SU-DHL-6 (cell line): ENCODE data around the gene MAT2A.

Experiments used
- H2AFZ ChIP-seq: fragments of 200-600 bp; sonication (generic); 2 replicates; pipeline ENCODE4 v1.6.1; 2014; ENCODE audit warnings: low read depth, mild to moderate bottlenecking, moderate library complexity, mixed read lengths, antibody characterized with exemption, low read length; ENCODE audit not compliant: severe bottlenecking
- H3F3A ChIP-seq: fragments of 200-600 bp; shearing (Covaris generic); 2 replicates; pipeline ENCODE4 v1.6.0; 2016; ENCODE audit warnings: antibody characterized with exemption, mild to moderate bottlenecking; ENCODE audit not compliant: insufficient read depth
- H3K27ac ChIP-seq: fragments of 200-600 bp; sonication (generic); 2 replicates; pipeline ENCODE4 v1.5.1; 2016; ENCODE audit warnings: low read depth, mild to moderate bottlenecking, low read length, moderate library complexity, mixed read lengths
- H3K27me3 ChIP-seq: fragments of 200-600 bp; sonication (generic), shearing (Covaris generic); 2 replicates; pipeline ENCODE4 v1.6.0; 2014; ENCODE audit warnings: mild to moderate bottlenecking, low read length
- H3K36me3 ChIP-seq: fragments of 200-600 bp; sonication (generic); 2 replicates; pipeline ENCODE4 v1.6.1; 2014; ENCODE audit warnings: mild to moderate bottlenecking, low read length, mixed read lengths
- H3K4me2 ChIP-seq: fragments of 300-600, 200-600 bp; shearing (Covaris generic), sonication (generic); 2 replicates; pipeline ENCODE4 v1.6.0; 2014; ENCODE audit warnings: low read length, low read depth, mild to moderate bottlenecking; ENCODE audit not compliant: poor library complexity, severe bottlenecking
- H3K4me3 ChIP-seq: fragments of 200-600 bp; sonication (generic); 2 replicates; pipeline ENCODE4 v1.5.1; 2014; ENCODE audit warnings: antibody characterized with exemption, low read length, mild to moderate bottlenecking, mixed read lengths; ENCODE audit not compliant: insufficient read depth, poor library complexity, severe bottlenecking
- H3K79me2 ChIP-seq: fragments of 200-600 bp; sonication (generic); 2 replicates; pipeline ENCODE4 v1.6.1; 2014; ENCODE audit warnings: mild to moderate bottlenecking, low read length, moderate library complexity; ENCODE audit not compliant: insufficient read depth
- H3K9ac ChIP-seq: fragments of 200-600 bp; sonication (generic); 2 replicates; pipeline ENCODE4 v1.7.0; 2014; ENCODE audit warnings: mild to moderate bottlenecking, low read length
- H3K9me2 ChIP-seq: fragments of 200-600 bp; sonication (generic); replicated peaks from 2 replicates; pipeline ENCODE4 v1.6.1; 2014; ENCODE audit warnings: low read length; ENCODE audit not compliant: insufficient read depth
- H3K9me3 ChIP-seq: fragments of 200-600 bp; sonication (generic); 2 replicates; pipeline ENCODE4 v1.6.1; 2014; ENCODE audit warnings: low read length, mixed read lengths; ENCODE audit not compliant: insufficient read depth
- H4K20me1 ChIP-seq: fragments of 200-600 bp; sonication (generic); 2 replicates; pipeline ENCODE4 v1.6.1; 2014; ENCODE audit warnings: low read depth, mild to moderate bottlenecking, antibody characterized with exemption, low read length, moderate library complexity, mixed read lengths
- EZH2phosphoT487 ChIP-seq: fragments of 200-600 bp; sonication (generic), shearing (Covaris generic); conservative IDR thresholded peaks from 2 replicates; pipeline ENCODE4 v1.6.1; 2018; ENCODE audit warnings: mild to moderate bottlenecking, antibody characterized with exemption, low read length, moderate library complexity, mixed read lengths
- TF ChIP-seq, protein P1 (sequence below): fragments of 200-600 bp; sonication (generic); IDR thresholded peaks from one replicate; pipeline ENCODE4 v1.5.1; 2017; ENCODE audit warnings: antibody characterized with exemption, mild to moderate bottlenecking, low read length, moderate library complexity; ENCODE audit not compliant: insufficient read depth, poor library complexity, severe bottlenecking

MAT2A gene

DNA sequence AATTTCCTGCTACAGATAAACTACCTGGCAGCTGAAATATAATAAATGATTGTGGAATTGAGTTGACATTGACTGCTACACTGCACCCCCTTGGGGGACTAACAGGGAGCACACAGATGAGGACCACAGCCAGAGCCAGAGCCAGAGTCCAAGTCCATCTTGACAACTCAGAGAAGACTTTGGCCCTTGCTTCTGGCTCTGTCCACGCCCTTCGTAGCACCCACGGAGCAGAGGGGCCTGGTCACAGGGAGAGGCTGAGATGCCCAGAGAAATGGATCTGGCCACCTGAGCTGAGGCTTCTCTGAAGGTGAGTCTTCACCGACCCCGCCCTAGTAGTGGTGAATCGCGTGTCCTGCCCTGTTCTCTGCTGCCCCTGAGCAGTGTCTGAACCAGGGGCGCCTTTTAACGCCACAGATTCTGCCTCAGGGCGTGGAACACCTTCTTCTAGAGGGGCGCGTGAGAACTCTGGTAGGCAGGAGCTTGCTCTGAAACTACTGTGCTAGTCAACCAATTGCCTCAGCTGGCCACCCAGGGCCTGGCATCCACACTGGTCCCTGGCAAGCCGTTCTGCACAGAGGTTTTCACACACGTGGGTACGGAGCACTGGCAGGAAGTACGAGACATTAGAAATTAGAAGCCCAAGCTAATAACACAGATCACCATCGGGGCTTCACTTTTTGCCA, 35.7 kb upstream of the MAT2A start:
- Histone ChIP-seq H3F3A (no peaks in the 10 kb centered on the region), H3K27ac (no peak overlapping the region), H4K20me1 (no peaks in the 10 kb centered on the region), H3K4me2 (no peak overlapping the region), H3K4me3 (no peak overlapping the region), H3K9me2 (no peaks in the 10 kb centered on the region), H3K9ac (no peak overlapping the region), H3K79me2 (no peaks in the 10 kb centered on the region), H3K36me3 (no peaks in the 10 kb centered on the region), H3K27me3 (no peaks in the 10 kb centered on the region), H2AFZ (no peak overlapping the region), H3K9me3 (no peaks in the 10 kb centered on the region)
- TF ChIP-seq, protein P1, sequence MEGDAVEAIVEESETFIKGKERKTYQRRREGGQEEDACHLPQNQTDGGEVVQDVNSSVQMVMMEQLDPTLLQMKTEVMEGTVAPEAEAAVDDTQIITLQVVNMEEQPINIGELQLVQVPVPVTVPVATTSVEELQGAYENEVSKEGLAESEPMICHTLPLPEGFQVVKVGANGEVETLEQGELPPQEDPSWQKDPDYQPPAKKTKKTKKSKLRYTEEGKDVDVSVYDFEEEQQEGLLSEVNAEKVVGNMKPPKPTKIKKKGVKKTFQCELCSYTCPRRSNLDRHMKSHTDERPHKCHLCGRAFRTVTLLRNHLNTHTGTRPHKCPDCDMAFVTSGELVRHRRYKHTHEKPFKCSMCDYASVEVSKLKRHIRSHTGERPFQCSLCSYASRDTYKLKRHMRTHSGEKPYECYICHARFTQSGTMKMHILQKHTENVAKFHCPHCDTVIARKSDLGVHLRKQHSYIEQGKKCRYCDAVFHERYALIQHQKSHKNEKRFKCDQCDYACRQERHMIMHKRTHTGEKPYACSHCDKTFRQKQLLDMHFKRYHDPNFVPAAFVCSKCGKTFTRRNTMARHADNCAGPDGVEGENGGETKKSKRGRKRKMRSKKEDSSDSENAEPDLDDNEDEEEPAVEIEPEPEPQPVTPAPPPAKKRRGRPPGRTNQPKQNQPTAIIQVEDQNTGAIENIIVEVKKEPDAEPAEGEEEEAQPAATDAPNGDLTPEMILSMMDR: no peak

GRCh38 chr2:85503851-85504777, 34.9 kb upstream of the MAT2A start:
- Histone ChIP-seq H3K27me3 (no peaks in the 10 kb centered on the region), H3F3A (no peaks in the 10 kb centered on the region), H3K9ac (no peak overlapping the region), H3K4me2 (no peak overlapping the region), H3K79me2 (no peaks in the 10 kb centered on the region), H4K20me1 (no peaks in the 10 kb centered on the region), H3K9me3 (no peaks in the 10 kb centered on the region), H2AFZ (no peak overlapping the region), H3K4me3 (no peak overlapping the region), H3K36me3 (no peaks in the 10 kb centered on the region), H3K27ac (no peak overlapping the region), H3K9me2 (no peaks in the 10 kb centered on the region)
- TF ChIP-seq, protein P1: no peak
- no peak for TF ChIP-seq EZH2phosphoT487

GRCh38 chr2:85504778-85505261, 34.1 kb upstream of the MAT2A start:
- Histone ChIP-seq H4K20me1 (no peaks in the 10 kb centered on the region), H3K9me2 (no peaks in the 10 kb centered on the region), H3K27me3 (no peaks in the 10 kb centered on the region), H3K9ac (no peak overlapping the region), H3K27ac (no peak overlapping the region), H3K4me3 (no peak overlapping the region), H3K36me3 (no peaks in the 10 kb centered on the region), H3F3A (no peaks in the 10 kb centered on the region), H3K79me2 (no peaks in the 10 kb centered on the region), H3K4me2 (no peak overlapping the region), H2AFZ (no peak overlapping the region), H3K9me3 (no peaks in the 10 kb centered on the region)
- TF ChIP-seq, protein P1: no peak
- TF ChIP-seq EZH2phosphoT487: no peak
